MCF 10A (cell line): Measurements from ENCODE around the gene ZNF574. TPM values are rescaled to one million over a fixed set of nuclear protein-coding genes. Genes with fewer than 3 reads are reported as not detected.
"Not testable (repeated sequence)": the region's sequence is repeated elsewhere in the genome, so short reads cannot be mapped to it uniquely, and the experiment has no call there.

ENCODE experiments used
- BruUV-seq: library from RNA; stranded (reverse); fragments of 400-500 nt; replicated peaks from 2 replicates; lab custom pipeline; 2021; lab: Mats Ljungman, UMichigan
- CTCF ChIA-PET: fragments of 300-600 bp; sonication (Branson Sonifier 250); formaldehyde crosslinking; extraction: SDS; loops from one replicate; lab custom pipeline; 2021; ENCODE audit warnings: antibody characterized with exemption, inconsistent platforms; lab: Yijun Ruan, JAX
- POLR2A ChIA-PET: fragments of 300-600, 350-650 bp; sonication (Branson Sonifier 250); formaldehyde crosslinking; extraction: SDS; loops from one replicate; lab custom pipeline; 2020; ENCODE audit warnings: antibody characterized with exemption, inconsistent platforms; lab: Yijun Ruan, JAX
- DNase-seq: peaks from one replicate; pipeline ENCODE4 v3.0.0-alpha.2; 2018; ENCODE audit not compliant: unreplicated experiment
- H3K27ac Mint-ChIP-seq: one replicate; pipeline ENCODE4 v1.8.0; 2022; ENCODE audit warnings: mild to moderate bottlenecking, low read depth, mixed read lengths; ENCODE audit not compliant: unreplicated experiment
- H3K27me3 Mint-ChIP-seq: one replicate; pipeline ENCODE4 v1.8.0; 2022; ENCODE audit warnings: mixed read lengths; ENCODE audit not compliant: insufficient read depth, unreplicated experiment
- H3K36me3 Mint-ChIP-seq: one replicate; pipeline ENCODE4 v1.8.0; 2022; ENCODE audit warnings: mild to moderate bottlenecking, moderate library complexity, mixed read lengths; ENCODE audit not compliant: insufficient read depth, unreplicated experiment
- H3K4me1 Mint-ChIP-seq: one replicate; pipeline ENCODE4 v1.8.0; 2022; ENCODE audit warnings: mixed read lengths; ENCODE audit not compliant: insufficient read depth, unreplicated experiment
- H3K4me3 Mint-ChIP-seq: one replicate; pipeline ENCODE4 v1.8.0; 2022; ENCODE audit warnings: mild to moderate bottlenecking, moderate library complexity, mixed read lengths; ENCODE audit not compliant: unreplicated experiment
- H3K9me3 Mint-ChIP-seq: one replicate; pipeline ENCODE4 v1.8.0; 2022; ENCODE audit warnings: mixed read lengths; ENCODE audit not compliant: unreplicated experiment
- intact Hi-C: fragments of 100-400 bp; cut with micrococcal nuclease; formaldehyde crosslinking; loops from 2 replicates; pipeline ENCODE4 v1.14.1; 2022
- total RNA-seq: library from RNA; stranded (reverse); gene quantifications from 2 replicates; pipeline ENCODE4 v1.2.3, GENCODE V29; 2022
- TF ChIP-seq, protein P1 (sequence below): fragments of 200-600 bp; IDR thresholded peaks from one replicate; pipeline ENCODE4 v1.8.0; 2022; ENCODE audit warnings: antibody characterized with exemption, mild to moderate bottlenecking; ENCODE audit not compliant: unreplicated experiment

The ZNF574 gene
- total RNA-seq, 1 experiment from 2014 or later = 12.2 TPM

DNA sequence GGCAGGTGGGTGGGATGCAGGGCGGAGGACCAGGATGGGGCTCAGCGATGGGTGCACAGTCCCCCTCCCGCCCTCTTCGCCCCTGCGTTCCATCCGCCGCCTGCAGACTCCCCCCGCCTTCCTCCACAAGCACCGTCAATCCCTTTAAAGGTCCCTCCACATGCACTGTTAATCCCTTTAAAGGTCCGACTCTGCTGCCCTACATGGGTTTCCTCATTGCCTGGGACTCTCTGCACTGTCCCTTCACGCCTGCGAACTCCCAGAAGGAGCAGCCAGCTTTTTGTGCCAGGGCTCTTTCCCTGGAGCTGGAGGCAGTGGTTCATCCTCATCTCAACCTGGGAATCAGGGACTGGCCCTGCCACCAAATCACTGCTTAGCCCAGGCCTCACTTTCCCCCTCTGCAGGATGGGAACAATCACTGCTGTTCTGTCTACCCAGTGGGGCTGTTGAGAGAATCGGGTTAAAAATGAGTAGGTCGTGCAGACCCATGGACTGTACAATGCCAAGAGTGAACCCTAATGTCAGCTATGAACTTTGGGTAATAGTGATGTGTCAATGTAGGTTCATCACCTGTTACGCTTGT is 20.4 kb downstream of the ZNF574 start:
- BruUV-seq = no TSS peak
- Mint-ChIP-seq H3K27me3 (no peaks in the 10 kb centered on the region), H3K36me3 (no peaks in the 10 kb centered on the region), H3K27ac (no peak overlapping the region), H3K9me3 (no peaks in the 10 kb centered on the region), H3K4me3 (no peak overlapping the region), H3K4me1 (peaks cover 12% of the 10 kb centered on the region)
- intact Hi-C loops = no loop called here
- ChIA-PET CTCF (interaction anchor here (1.1 to 4.6 kb wide), 2 partner anchors 13 to 87 kb away, joined by 4 to 35 read pairs; no protein-coding TSS in a partner anchor), POLR2A (no interaction called here)
- TF ChIP-seq, protein P1, sequence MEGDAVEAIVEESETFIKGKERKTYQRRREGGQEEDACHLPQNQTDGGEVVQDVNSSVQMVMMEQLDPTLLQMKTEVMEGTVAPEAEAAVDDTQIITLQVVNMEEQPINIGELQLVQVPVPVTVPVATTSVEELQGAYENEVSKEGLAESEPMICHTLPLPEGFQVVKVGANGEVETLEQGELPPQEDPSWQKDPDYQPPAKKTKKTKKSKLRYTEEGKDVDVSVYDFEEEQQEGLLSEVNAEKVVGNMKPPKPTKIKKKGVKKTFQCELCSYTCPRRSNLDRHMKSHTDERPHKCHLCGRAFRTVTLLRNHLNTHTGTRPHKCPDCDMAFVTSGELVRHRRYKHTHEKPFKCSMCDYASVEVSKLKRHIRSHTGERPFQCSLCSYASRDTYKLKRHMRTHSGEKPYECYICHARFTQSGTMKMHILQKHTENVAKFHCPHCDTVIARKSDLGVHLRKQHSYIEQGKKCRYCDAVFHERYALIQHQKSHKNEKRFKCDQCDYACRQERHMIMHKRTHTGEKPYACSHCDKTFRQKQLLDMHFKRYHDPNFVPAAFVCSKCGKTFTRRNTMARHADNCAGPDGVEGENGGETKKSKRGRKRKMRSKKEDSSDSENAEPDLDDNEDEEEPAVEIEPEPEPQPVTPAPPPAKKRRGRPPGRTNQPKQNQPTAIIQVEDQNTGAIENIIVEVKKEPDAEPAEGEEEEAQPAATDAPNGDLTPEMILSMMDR = no peak
- no peak for DNase-seq

DNA sequence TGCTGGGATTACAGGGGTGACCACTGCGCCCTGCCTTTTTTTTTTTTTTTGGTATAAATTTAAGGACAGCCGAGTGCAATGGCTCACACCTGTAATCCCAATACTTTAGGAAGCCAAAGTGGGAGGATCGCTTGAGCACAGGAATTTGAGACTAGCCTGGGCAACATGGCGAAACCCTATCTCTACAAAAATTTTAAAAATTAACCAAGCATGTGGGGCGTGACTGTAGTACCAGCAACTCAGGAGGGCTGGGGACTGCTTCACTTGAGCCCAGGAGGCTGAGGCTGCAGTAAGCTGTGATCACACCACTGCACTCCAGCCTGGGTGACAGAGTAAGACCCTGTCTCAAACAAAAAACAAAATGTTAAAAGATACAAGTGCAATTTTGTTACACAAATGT is 21.5 kb downstream of the ZNF574 start:
- Mint-ChIP-seq H3K4me3 (no peak overlapping the region), H3K4me1 (peaks cover 7% of the 10 kb centered on the region), H3K27ac (no peak overlapping the region), H3K27me3 (no peaks in the 10 kb centered on the region), H3K36me3 (no peaks in the 10 kb centered on the region), H3K9me3 (no peaks in the 10 kb centered on the region)
- DNase-seq = no peak
- intact Hi-C loops = no loop called here
- TF ChIP-seq, protein P1 = no peak
- BruUV-seq = no TSS peak
- ChIA-PET POLR2A (interaction anchor here (0.7 kb wide), 1 partner anchor 16 kb away, joined by 3 read pairs; no protein-coding TSS in a partner anchor), CTCF (interaction anchor here (0.7 to 4.6 kb wide), 4 partner anchors 12 to 831 kb away, joined by 3 to 35 read pairs (median 4); no protein-coding TSS in a partner anchor)

DNA sequence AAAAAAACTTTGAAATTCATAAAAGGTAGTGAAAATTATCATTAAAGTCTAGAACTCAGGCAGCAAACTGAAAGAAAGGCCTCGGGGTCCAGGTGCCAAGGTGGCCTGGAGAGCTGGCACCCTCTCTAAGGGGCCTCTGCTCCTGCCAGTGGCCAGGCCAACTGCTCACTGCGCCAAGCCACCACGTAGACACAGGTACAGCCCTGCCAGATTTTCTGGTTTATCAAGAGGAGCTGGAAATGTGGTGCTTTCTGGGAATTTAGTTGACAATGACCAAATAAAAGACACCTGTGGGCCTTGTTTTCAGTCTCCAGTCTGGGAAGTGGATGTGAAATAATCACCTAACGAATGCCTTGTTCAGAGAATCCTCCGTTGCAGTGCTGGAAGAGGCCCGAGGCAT is 22.8 kb downstream of the ZNF574 start:
- TF ChIP-seq, protein P1 = no peak
- intact Hi-C loops = no loop called here
- Mint-ChIP-seq H3K27ac (no peak overlapping the region), H3K4me1 (peaks cover 5% of the 10 kb centered on the region), H3K36me3 (no peaks in the 10 kb centered on the region), H3K4me3 (no peak overlapping the region), H3K27me3 (no peaks in the 10 kb centered on the region), H3K9me3 (no peaks in the 10 kb centered on the region)
- no peak for DNase-seq
- no TSS peak for BruUV-seq
- ChIA-PET CTCF (interaction anchor here (1.0 to 2.0 kb wide), 3 partner anchors 10 to 86 kb away, joined by 3 to 28 read pairs (median 5); no protein-coding TSS in a partner anchor), POLR2A (interaction anchor here (1.0 kb wide), 1 partner anchor 140 kb away, joined by 4 read pairs; the partner anchor contains the start of gene RABAC1)

DNA sequence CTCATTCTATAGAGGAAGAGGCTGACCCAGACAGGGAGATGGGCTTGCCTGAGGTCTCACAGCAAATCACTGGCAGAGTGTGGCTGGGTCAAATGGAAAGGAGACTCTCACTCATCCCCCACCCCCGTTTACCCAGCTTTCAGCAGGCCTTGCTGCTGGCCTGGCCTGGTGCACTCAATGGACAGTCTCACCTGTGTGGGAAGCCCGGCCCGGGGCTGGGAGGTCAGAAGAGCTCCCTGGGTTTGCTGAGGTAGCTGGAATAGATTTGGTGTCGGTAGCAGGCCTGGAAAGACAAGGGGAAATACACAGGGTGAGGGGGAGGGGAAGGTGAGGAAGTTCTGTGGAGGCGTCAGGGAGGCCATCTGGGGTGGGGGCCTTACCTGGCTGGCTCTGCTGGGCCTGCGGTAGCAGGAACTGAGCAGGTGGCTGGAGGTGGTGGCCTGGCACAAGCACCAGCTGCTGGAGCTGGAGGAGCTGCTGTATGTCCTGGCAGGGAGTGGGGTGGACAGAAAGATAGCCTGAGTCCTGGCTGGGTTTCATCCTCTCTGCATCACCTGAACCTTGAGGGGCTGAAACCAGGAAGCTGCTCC is 23.5 kb downstream of the ZNF574 start:
- peaks cover under 1% of the 10 kb centered on the region for H3K4me1 Mint-ChIP-seq
- TF ChIP-seq, protein P1 = no peak
- no peaks in the 10 kb centered on the region for H3K9me3 Mint-ChIP-seq
- ChIA-PET POLR2A (interaction anchor here (1.0 kb wide), 1 partner anchor 140 kb away, joined by 4 read pairs; the partner anchor contains the start of gene RABAC1), CTCF (interaction anchor here (0.7 to 2.0 kb wide), 6 partner anchors 9 to 145 kb away, joined by 3 to 28 read pairs (median 4); no protein-coding TSS in a partner anchor)
- no peak overlapping the region for H3K4me3 Mint-ChIP-seq
- no peak for DNase-seq
- no peaks in the 10 kb centered on the region for H3K36me3 Mint-ChIP-seq
- BruUV-seq = no TSS peak
- intact Hi-C loops = no loop called here
- no peak overlapping the region for H3K27ac Mint-ChIP-seq
- no peaks in the 10 kb centered on the region for H3K27me3 Mint-ChIP-seq

DNA sequence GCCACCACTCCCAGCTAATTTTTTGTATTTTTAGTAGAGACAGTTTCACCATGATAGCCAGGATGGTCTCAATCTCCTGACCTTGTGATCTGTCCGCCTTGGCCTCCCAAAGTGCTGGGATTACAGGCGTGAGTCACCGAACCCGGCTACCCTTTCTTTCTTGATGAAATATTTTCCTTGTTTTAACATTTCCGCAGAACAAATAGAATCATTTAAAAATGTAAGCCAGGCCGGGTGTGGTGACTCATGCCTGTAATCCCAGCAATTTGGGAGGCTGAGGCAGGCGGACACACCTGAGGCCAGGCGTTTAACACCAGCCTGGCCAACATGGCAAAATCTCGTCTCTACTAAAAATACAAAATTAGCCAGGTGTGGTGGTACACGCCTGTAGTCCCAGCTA is 24.3 kb downstream of the ZNF574 start:
- H3K27me3 Mint-ChIP-seq, H3K4me1 Mint-ChIP-seq, POLR2A ChIA-PET, H3K27ac Mint-ChIP-seq, BruUV-seq, H3K9me3 Mint-ChIP-seq, H3K4me3 Mint-ChIP-seq, H3K36me3 Mint-ChIP-seq: not testable (repeated sequence)
- CTCF ChIA-PET = interaction anchor here (1.0 to 2.0 kb wide), 4 partner anchors 8 to 144 kb away, joined by 3 to 28 read pairs (median 4); no protein-coding TSS in a partner anchor
- intact Hi-C loops = loop anchor here (10.0 kb wide), 1 partner anchor 225 kb away; the partner anchor contains the start of gene MEGF8
- peak; percentile 59 for DNase-seq
